CD14-positive monocyte (primary cell): ENCODE measurements around the gene SNX3. TPM values are rescaled to one million over a fixed set of nuclear protein-coding genes. Genes with fewer than 3 reads are reported as not detected.

Source experiments
- DNase-seq, 3 donors: peaks; one replicate each; pipeline ENCODE4 v3.0.0-alpha.2; 2011 to 2022
- H2AFZ ChIP-seq: 2 replicates; pipeline ENCODE4 v1.6.0; 2012; ENCODE audit warnings: mild to moderate bottlenecking, low read depth, low read length, inconsistent platforms; ENCODE audit not compliant: insufficient read depth, poor library complexity, severe bottlenecking
- H3K27ac ChIP-seq, 2 donors: 1 replicate in 1 of 2; 2 replicates in 1 of 2; pipeline ENCODE4 v1.5.1; 2012 to 2013; ENCODE audit warnings: low read length in 2 of 2, control low read depth in 1 of 2, inconsistent platforms in 1 of 2, low read depth in 1 of 2, mild to moderate bottlenecking in 1 of 2
- H3K27me3 ChIP-seq, 2 donors: one replicate each; pipeline versions ENCODE4 v1.6.0 to v1.6.1; 2011 to 2013; ENCODE audit warnings: low read length in 2 of 2; ENCODE audit not compliant: control insufficient read depth in 2 of 2, insufficient read depth in 2 of 2
- H3K36me3 ChIP-seq, 2 donors: replicated peaks in 1 of 2; 1 replicate in 1 of 2; 2 replicates in 1 of 2; pipeline versions ENCODE4 v1.5.1 to v1.6.1; 2012 to 2013; ENCODE audit warnings: low read length in 2 of 2, control low read depth in 1 of 2, inconsistent platforms in 1 of 2, mild to moderate bottlenecking in 1 of 2; ENCODE audit not compliant: insufficient read depth in 2 of 2, control insufficient read depth in 1 of 2
- H3K4me1 ChIP-seq, 2 donors: 1 replicate in 1 of 2; 2 replicates in 1 of 2; pipeline versions ENCODE4 v1.5.1 to v1.6.1; 2012 to 2013; ENCODE audit warnings: low read length in 2 of 2, control low read depth in 1 of 2, inconsistent platforms in 1 of 2, mild to moderate bottlenecking in 1 of 2, moderate library complexity in 1 of 2; ENCODE audit not compliant: insufficient read depth in 2 of 2, control insufficient read depth in 1 of 2
- H3K4me2 ChIP-seq: replicated peaks from 2 replicates; pipeline ENCODE3; 2012; ENCODE audit warnings: low read length, moderate library complexity, mild to moderate bottlenecking; ENCODE audit not compliant: poor library complexity, severe bottlenecking; ENCODE audit errors: extremely low read depth
- H3K4me3 ChIP-seq, 3 experiments: fragments of 200-600 bp in 1 of 3; sonication (generic) in 1 of 3; replicated peaks in 1 of 3; 1 replicate in 2 of 3; 2 replicates in 1 of 3; pipeline ENCODE4 v1.5.1; 2011 to 2013; ENCODE audit warnings: low read length in 3 of 3, mild to moderate bottlenecking in 3 of 3, control low read depth in 2 of 3, low read depth in 2 of 3, inconsistent platforms in 1 of 3, moderate library complexity in 1 of 3
- H3K79me2 ChIP-seq: 2 replicates; pipeline ENCODE4 v1.6.0; 2012; ENCODE audit warnings: mild to moderate bottlenecking, control low read depth, inconsistent platforms, low read length, moderate library complexity; ENCODE audit not compliant: insufficient read depth
- H3K9ac ChIP-seq: 2 replicates; pipeline ENCODE4 v1.6.0; 2017; ENCODE audit warnings: low read length, mild to moderate bottlenecking; ENCODE audit not compliant: insufficient read depth, poor library complexity, severe bottlenecking
- H3K9me3 ChIP-seq, 2 donors: replicated peaks in 1 of 2; 1 replicate in 1 of 2; 2 replicates in 1 of 2; pipeline versions ENCODE4 v1.5.1 to v1.6.1; 2012 to 2013; ENCODE audit warnings: low read length in 2 of 2, control low read depth in 1 of 2; ENCODE audit not compliant: control insufficient read depth in 1 of 2, insufficient read depth in 1 of 2
- H4K20me1 ChIP-seq: 2 replicates; pipeline ENCODE4 v1.6.0; 2012; ENCODE audit warnings: mild to moderate bottlenecking, low read length, control low read depth, moderate library complexity; ENCODE audit not compliant: insufficient read depth
- H3K27ac Mint-ChIP-seq, 7 donors: one replicate each; pipeline ENCODE4 v1.8.0; 2020; ENCODE audit warnings: mild to moderate bottlenecking in 7 of 7, mixed read lengths in 7 of 7, moderate library complexity in 6 of 7, inconsistent platforms in 2 of 7
- H3K27me3 Mint-ChIP-seq, 3 donors: one replicate each; pipeline ENCODE4 v1.8.0; 2021 to 2022; ENCODE audit warnings: low read depth in 3 of 3, mild to moderate bottlenecking in 3 of 3, mixed read lengths in 3 of 3, moderate library complexity in 3 of 3, inconsistent platforms in 1 of 3
- H3K36me3 Mint-ChIP-seq, 2 donors: one replicate each; pipeline ENCODE4 v1.8.0; 2020; ENCODE audit warnings: mixed read lengths in 2 of 2, inconsistent platforms in 1 of 2, mild to moderate bottlenecking in 1 of 2
- H3K4me1 Mint-ChIP-seq: one replicate; pipeline ENCODE4 v1.8.0; 2020; ENCODE audit warnings: mild to moderate bottlenecking, mixed read lengths
- H3K4me3 Mint-ChIP-seq, 2 donors: one replicate each; pipeline ENCODE4 v1.8.0; 2020; ENCODE audit warnings: mild to moderate bottlenecking in 2 of 2, mixed read lengths in 2 of 2, moderate library complexity in 1 of 2
- H3K9me3 Mint-ChIP-seq, 7 donors: one replicate each; pipeline ENCODE4 v1.8.0; 2020 to 2022; ENCODE audit warnings: mixed read lengths in 7 of 7, mild to moderate bottlenecking in 6 of 7, moderate library complexity in 6 of 7, inconsistent platforms in 2 of 7
- WGBS: methylation state at CpG from one replicate; pipeline ENCODE4 v1.1.5; 2013; ENCODE audit warnings: missing lambda C conversion rate; ENCODE audit not compliant: insufficient coverage; 5-methylcytosine and 5-hydroxymethylcytosine counted together
- intact Hi-C, 2 donors: fragments of 100-400 bp; cut with micrococcal nuclease; formaldehyde crosslinking; loops; one replicate each; pipeline versions ENCODE4 v1.15.0 to v1.15.1; 2023
- polyA plus RNA-seq, 3 donors: library from polyadenylated mRNA; depleted of rRNA in 1 of 3; unstranded in 2 of 3; stranded (reverse) in 1 of 3; fragments of 300-500 nt in 2 of 3; fragments of >200 nt in 1 of 3; fragmentation: Illumina TruSeq in 2 of 3; gene quantifications; 1 replicate in 2 of 3; 2 replicates in 1 of 3; pipeline ENCODE4 v1.2.3, GENCODE V29; 2012 to 2021
- TF ChIP-seq, protein P1 (sequence below): fragments of 200-600 bp; IDR thresholded peaks from one replicate; pipeline ENCODE4 v1.8.0; 2022; ENCODE audit warnings: antibody characterized with exemption, mild to moderate bottlenecking

SNX3 gene
- polyA plus RNA-seq, 3 donors = 134 to 441 (median 394) TPM

DNA sequence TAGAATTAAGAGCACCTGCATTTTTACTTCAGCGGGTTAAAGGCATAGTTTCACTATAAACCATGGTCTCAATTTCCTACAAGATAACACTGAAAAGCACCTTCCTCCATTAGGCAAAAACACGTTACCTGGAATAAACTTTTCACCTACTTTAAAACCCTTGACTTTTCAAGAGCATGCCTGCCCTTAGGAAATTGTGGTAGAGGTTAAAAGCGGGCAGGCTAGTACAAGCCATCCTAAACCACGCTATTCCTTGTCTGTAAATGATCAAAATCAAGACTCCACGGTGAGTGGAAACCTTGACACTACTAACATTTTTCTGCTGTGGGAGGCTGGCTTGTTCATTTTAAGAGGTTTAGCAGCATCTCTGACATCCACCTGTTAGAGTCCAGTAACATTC is 51.1 kb downstream of the SNX3 start:
- TF ChIP-seq, protein P1, sequence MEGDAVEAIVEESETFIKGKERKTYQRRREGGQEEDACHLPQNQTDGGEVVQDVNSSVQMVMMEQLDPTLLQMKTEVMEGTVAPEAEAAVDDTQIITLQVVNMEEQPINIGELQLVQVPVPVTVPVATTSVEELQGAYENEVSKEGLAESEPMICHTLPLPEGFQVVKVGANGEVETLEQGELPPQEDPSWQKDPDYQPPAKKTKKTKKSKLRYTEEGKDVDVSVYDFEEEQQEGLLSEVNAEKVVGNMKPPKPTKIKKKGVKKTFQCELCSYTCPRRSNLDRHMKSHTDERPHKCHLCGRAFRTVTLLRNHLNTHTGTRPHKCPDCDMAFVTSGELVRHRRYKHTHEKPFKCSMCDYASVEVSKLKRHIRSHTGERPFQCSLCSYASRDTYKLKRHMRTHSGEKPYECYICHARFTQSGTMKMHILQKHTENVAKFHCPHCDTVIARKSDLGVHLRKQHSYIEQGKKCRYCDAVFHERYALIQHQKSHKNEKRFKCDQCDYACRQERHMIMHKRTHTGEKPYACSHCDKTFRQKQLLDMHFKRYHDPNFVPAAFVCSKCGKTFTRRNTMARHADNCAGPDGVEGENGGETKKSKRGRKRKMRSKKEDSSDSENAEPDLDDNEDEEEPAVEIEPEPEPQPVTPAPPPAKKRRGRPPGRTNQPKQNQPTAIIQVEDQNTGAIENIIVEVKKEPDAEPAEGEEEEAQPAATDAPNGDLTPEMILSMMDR = no peak
- Histone ChIP-seq H3K4me1 (peaks cover 12% of the 10 kb centered on the region in 2 donors), H3K27ac (peak overlapping the region in 1 of 2 donors; percentile 56), H2AFZ (no peak overlapping the region), H3K79me2 (no peaks in the 10 kb centered on the region), H3K9me3 (no peaks in the 10 kb centered on the region), H3K27me3 (no peaks in the 10 kb centered on the region), H4K20me1 (peaks cover 43% of the 10 kb centered on the region), H3K4me3 (no peak overlapping the region), H3K4me2 (no peak overlapping the region), H3K9ac (no peak overlapping the region), H3K36me3 (peaks cover 23 to 86% of the 10 kb centered on the region in 2 donors)
- Mint-ChIP-seq H3K4me3 (no peak overlapping the region), H3K4me1 (peaks cover 14% of the 10 kb centered on the region), H3K36me3 (peaks cover 43 to 69% of the 10 kb centered on the region in 2 donors), H3K9me3 (no peaks in the 10 kb centered on the region), H3K27ac (no peak overlapping the region), H3K27me3 (no peaks in the 10 kb centered on the region)
- no CpG with 5 or more reads among the region's 5 CpGs for WGBS
- no peak for DNase-seq
- intact Hi-C loops = no loop called here

DNA sequence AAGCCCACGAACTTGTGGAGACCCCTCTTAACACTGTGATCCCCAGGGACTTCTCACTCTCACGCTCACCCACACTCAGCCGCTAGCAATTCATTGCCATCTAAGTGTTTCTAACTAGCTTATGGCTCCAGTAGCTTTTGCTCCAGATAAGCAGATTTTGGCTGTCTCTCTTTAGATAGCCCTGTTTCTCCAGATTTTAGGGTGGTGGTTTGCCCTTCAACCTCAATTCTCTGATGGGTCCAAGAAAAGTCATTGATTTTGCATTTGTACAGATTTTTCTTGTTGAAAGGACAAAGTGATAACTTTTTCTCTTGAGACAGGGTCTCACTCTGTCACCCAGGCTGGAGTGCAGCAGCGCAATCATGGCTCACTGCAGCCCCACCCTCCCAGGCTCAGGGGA is 53.8 kb downstream of the SNX3 start:
- Mint-ChIP-seq H3K36me3 (peaks cover 46 to 64% of the 10 kb centered on the region in 2 donors), H3K4me1 (peaks cover 14% of the 10 kb centered on the region), H3K27ac (no peak overlapping the region), H3K27me3 (no peaks in the 10 kb centered on the region), H3K9me3 (no peaks in the 10 kb centered on the region), H3K4me3 (no peak overlapping the region)
- Histone ChIP-seq H3K4me2 (no peak overlapping the region), H3K4me1 (peaks cover 12% of the 10 kb centered on the region in 2 donors), H3K79me2 (no peaks in the 10 kb centered on the region), H3K4me3 (no peak overlapping the region), H3K27me3 (no peaks in the 10 kb centered on the region), H3K9me3 (no peaks in the 10 kb centered on the region), H3K36me3 (peaks cover 14 to 75% of the 10 kb centered on the region in 2 donors), H4K20me1 (peaks cover 24% of the 10 kb centered on the region), H2AFZ (no peak overlapping the region), H3K9ac (no peak overlapping the region), H3K27ac (no peak overlapping the region)
- WGBS = 100% methylated on average over 1 of the region's 4 CpGs
- TF ChIP-seq, protein P1 = no peak
- intact Hi-C loops = no loop called here
- no peak for DNase-seq
